ENCODE measurements around the gene CACNA1C.

Gene CACNA1C

GRCh38 chr12:2416158-2416557, 363.4 kb downstream of the CACNA1C start:
- DNase-seq (ENCODE audit: low read depth), result no peak

GRCh38 chr12:2417481-2418160, 364.8 kb downstream of the CACNA1C start:
- no peak for DNase-seq (ENCODE audit: low read depth)

GRCh38 chr12:2418579-2418978, 365.8 kb downstream of the CACNA1C start:
- no peak for DNase-seq (ENCODE audit: low read depth)

GRCh38 chr12:2422591-2422990, 369.8 kb downstream of the CACNA1C start:
- DNase-seq (ENCODE audit: low read depth), result no peak

- DNase-seq (ENCODE audit: low read depth), result no peak
Measured at GRCh38 chr12:2429032-2429431, 376.2 kb downstream of the CACNA1C start.

GRCh38 chr12:2431810-2432209, 379.0 kb downstream of the CACNA1C start:
- no peak for DNase-seq (ENCODE audit: low read depth)

GRCh38 chr12:2432856-2433255, 380.1 kb downstream of the CACNA1C start:
- no peak for DNase-seq (ENCODE audit: low read depth)

- DNase-seq (ENCODE audit: low read depth), result no peak
Measured at GRCh38 chr12:2435511-2435910, 382.7 kb downstream of the CACNA1C start.

GRCh38 chr12:2439332-2440100, 386.7 kb downstream of the CACNA1C start:
- DNase-seq (ENCODE audit: low read depth), result no peak

- DNase-seq (ENCODE audit: low read depth), result no peak
Measured at GRCh38 chr12:2443776-2444175, 391.0 kb downstream of the CACNA1C start.

- no peak for DNase-seq (ENCODE audit: low read depth)
Measured at GRCh38 chr12:2445968-2446367, 393.2 kb downstream of the CACNA1C start.

GRCh38 chr12:2447861-2448260, 395.1 kb downstream of the CACNA1C start:
- no peak for DNase-seq (ENCODE audit: low read depth)

GRCh38 chr12:2449586-2449985, 396.8 kb downstream of the CACNA1C start:
- no peak for DNase-seq (ENCODE audit: low read depth)

GRCh38 chr12:2450553-2450952, 397.8 kb downstream of the CACNA1C start:
- no peak for DNase-seq (ENCODE audit: low read depth)

- no peak for DNase-seq (ENCODE audit: low read depth)
Measured at GRCh38 chr12:2451025-2451424, 398.2 kb downstream of the CACNA1C start.

- no peak for DNase-seq (ENCODE audit: low read depth)
Measured at GRCh38 chr12:2451497-2451896, 398.7 kb downstream of the CACNA1C start.

- no peak for DNase-seq (ENCODE audit: low read depth)
Measured at GRCh38 chr12:2453076-2453760, 400.4 kb downstream of the CACNA1C start.

GRCh38 chr12:2453761-2454090, 400.9 kb downstream of the CACNA1C start:
- no peak for DNase-seq (ENCODE audit: low read depth)

- DNase-seq (ENCODE audit: low read depth), result no peak
Measured at GRCh38 chr12:2454601-2455177, 401.9 kb downstream of the CACNA1C start.

GRCh38 chr12:2455410-2455809, 402.6 kb downstream of the CACNA1C start:
- DNase-seq (ENCODE audit: low read depth), result no peak

- DNase-seq (ENCODE audit: low read depth), result no peak
Measured at GRCh38 chr12:2456122-2456812, 403.5 kb downstream of the CACNA1C start.

- DNase-seq (ENCODE audit: low read depth), result no peak
Measured at GRCh38 chr12:2456813-2457186, 404.0 kb downstream of the CACNA1C start.

All from activated gamma-delta T cell treated with anti-CD3 and anti-CD28 coated beads, Interleukin-2, amount 50 U/mL, for 16 hours (primary cell).